Fibroblast of peridontal ligament (primary cell): ENCODE measurements around the gene SLC45A1.

Experiments
- DNase-seq: peaks from one replicate; pipeline ENCODE4 v3.0.0-alpha.2; 2010; ENCODE audit errors: extremely low read depth

Gene SLC45A1

GRCh38 chr1:8335246-8335645, 17.3 kb downstream of the SLC45A1 start:
- DNase-seq = no peak

- no peak for DNase-seq
Measured at GRCh38 chr1:8337776-8338525, 20.0 kb downstream of the SLC45A1 start.

GRCh38 chr1:8338526-8339202, 20.8 kb downstream of the SLC45A1 start:
- DNase-seq = no peak

- no peak for DNase-seq
Measured at GRCh38 chr1:8339203-8339600, 21.3 kb downstream of the SLC45A1 start.

GRCh38 chr1:8340448-8340847, 22.5 kb downstream of the SLC45A1 start:
- no peak for DNase-seq

- no peak for DNase-seq
Measured at GRCh38 chr1:8342325-8342724, 24.4 kb downstream of the SLC45A1 start.

- no peak for DNase-seq
Measured at GRCh38 chr1:8343044-8343443, 25.1 kb downstream of the SLC45A1 start.

GRCh38 chr1:8343464-8344001, 25.6 kb downstream of the SLC45A1 start:
- DNase-seq = peak; percentile 90

GRCh38 chr1:8344893-8345507, 27.1 kb downstream of the SLC45A1 start:
- DNase-seq = no peak

GRCh38 chr1:8345621-8346415, 27.9 kb downstream of the SLC45A1 start:
- no peak for DNase-seq

- no peak for DNase-seq
Measured at GRCh38 chr1:8347635-8348034, 29.7 kb downstream of the SLC45A1 start.

- no peak for DNase-seq
Measured at GRCh38 chr1:8348047-8348776, 30.3 kb downstream of the SLC45A1 start.

- peak; percentile 45 for DNase-seq
Measured at GRCh38 chr1:8348777-8349472, 31.0 kb downstream of the SLC45A1 start.

GRCh38 chr1:8349473-8349865, 31.6 kb downstream of the SLC45A1 start:
- DNase-seq = no peak

- DNase-seq = no peak
Measured at GRCh38 chr1:8349961-8350360, 32.0 kb downstream of the SLC45A1 start.

GRCh38 chr1:8350914-8351684, 33.2 kb downstream of the SLC45A1 start:
- no peak for DNase-seq

- DNase-seq = no peak
Measured at GRCh38 chr1:8351693-8352470, 34.0 kb downstream of the SLC45A1 start.

GRCh38 chr1:8352471-8352845, 34.5 kb downstream of the SLC45A1 start:
- no peak for DNase-seq
